ENCODE measurements around the gene ACTL6B. TPM values are rescaled to one million over a fixed set of nuclear protein-coding genes. Genes with fewer than 3 reads are reported as not detected.

The ACTL6B gene
- polyA plus RNA-seq, 2 of the 4 experiments (the other 2 are of a cell fraction) = not detected

DNA sequence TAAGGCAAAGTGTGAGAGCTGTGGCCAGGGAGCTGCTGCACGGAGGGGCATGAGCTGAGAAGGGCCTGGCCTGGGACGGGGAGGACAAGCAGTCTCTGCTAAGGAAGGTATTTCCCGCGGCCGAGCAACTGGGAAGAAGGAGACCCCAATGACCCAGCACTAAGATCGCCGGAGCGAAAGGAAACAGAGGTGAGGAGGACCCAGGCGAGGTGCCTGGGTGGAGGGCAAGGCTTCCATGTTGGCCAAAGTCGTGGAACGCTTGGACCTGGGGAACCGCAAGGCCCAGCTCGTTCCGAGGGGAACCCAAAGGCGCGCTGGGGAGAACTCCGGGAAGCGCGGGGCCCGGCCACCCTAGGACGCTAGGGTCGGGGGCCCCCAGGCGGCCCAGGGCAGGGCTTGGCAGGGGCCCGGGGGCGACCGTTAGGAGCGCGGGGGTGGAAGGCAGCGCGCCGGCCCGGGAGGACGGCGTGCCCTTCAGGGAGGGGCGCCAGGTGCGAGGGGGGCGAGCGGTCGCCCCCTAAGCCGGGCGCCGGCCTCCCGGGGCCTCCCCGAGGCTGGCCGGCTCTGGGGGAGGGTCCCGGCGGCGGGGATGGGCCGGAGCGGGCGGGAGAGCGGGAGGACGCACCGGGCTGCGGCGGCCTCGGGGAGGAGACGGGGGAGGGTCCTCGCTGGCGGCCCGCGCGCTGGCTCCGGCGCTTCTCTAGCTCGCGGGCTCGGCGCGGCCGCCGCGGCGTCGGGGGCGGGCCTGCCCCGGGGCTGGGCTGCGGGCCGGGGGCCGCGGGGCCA, 37.3 kb upstream of the ACTL6B start:
- TF ChIP-seq EHMT2 (IDR thresholded peaks at IDR 0.05; ENCODE audit: low read depth) (no peak), PHF8 (IDR thresholded peaks at IDR 0.05; ENCODE audit: borderline replicate concordance, low read depth) (no peak), TP53 (CRISPR knock-in tag; IDR thresholded peaks at IDR 0.05) (no peak), ZFP36 (IDR thresholded peaks at IDR 0.05; ENCODE audit: borderline replicate concordance, partially characterized antibody) (no peak), MAZ (IDR thresholded peaks at IDR 0.05; ENCODE audit: borderline replicate concordance, low read depth, low read length) (no peak), SMC3 (IDR thresholded peaks at IDR 0.05) (no peak), BHLHE40 (IDR thresholded peaks at IDR 0.05; ENCODE audit: low read depth, low read length) (no peak)
- TF ChIP-seq, protein P1, sequence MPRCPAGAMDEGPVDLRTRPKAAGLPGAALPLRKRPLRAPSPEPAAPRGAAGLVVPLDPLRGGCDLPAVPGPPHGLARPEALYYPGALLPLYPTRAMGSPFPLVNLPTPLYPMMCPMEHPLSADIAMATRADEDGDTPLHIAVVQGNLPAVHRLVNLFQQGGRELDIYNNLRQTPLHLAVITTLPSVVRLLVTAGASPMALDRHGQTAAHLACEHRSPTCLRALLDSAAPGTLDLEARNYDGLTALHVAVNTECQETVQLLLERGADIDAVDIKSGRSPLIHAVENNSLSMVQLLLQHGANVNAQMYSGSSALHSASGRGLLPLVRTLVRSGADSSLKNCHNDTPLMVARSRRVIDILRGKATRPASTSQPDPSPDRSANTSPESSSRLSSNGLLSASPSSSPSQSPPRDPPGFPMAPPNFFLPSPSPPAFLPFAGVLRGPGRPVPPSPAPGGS (IDR thresholded peaks at IDR 0.05) = no peak
- TF ChIP-seq, protein P2, sequence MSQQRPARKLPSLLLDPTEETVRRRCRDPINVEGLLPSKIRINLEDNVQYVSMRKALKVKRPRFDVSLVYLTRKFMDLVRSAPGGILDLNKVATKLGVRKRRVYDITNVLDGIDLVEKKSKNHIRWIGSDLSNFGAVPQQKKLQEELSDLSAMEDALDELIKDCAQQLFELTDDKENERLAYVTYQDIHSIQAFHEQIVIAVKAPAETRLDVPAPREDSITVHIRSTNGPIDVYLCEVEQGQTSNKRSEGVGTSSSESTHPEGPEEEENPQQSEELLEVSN (IDR thresholded peaks at IDR 0.05; ENCODE audit: borderline replicate concordance, low read depth) = no peak
- H3K4me2 ChIP-seq = peak overlapping the region; percentile 99
- H3K9me3 ChIP-seq = no peaks in the 10 kb centered on the region
- peak overlapping the region; percentile 96 to 98 for H3K27ac ChIP-seq
- ChIA-PET CTCF (interaction anchor here (0.6 to 10.6 kb wide), 24 partner anchors 9 to 233 kb away, joined by 3 to 158 read pairs (median 6); partner anchors contain the start of genes ACTL6B, POP7 and SLC12A9), POLR2A (interaction anchor here (1.0 to 2.0 kb wide), 5 partner anchors 12 to 81 kb away, joined by 3 to 13 read pairs (median 4); partner anchors contain the start of genes MOSPD3 and POP7)
- DNase-seq (ENCODE audit: low read depth in 1 of 2, low spot score in 1 of 2) (no peak), ATAC-seq (peak in 1 of 2 experiments; percentile 25; a peak in 3 of 6 replicates), FAIRE-seq (no peak)
- 4% methylated on average over 22 of the region's 81 CpGs for WGBS (ENCODE audit: missing lambda C conversion rate)
- peaks cover 26% of the 10 kb centered on the region for H3K4me1 ChIP-seq
- peak overlapping the region; percentile 100 for H3K4me3 ChIP-seq

DNA sequence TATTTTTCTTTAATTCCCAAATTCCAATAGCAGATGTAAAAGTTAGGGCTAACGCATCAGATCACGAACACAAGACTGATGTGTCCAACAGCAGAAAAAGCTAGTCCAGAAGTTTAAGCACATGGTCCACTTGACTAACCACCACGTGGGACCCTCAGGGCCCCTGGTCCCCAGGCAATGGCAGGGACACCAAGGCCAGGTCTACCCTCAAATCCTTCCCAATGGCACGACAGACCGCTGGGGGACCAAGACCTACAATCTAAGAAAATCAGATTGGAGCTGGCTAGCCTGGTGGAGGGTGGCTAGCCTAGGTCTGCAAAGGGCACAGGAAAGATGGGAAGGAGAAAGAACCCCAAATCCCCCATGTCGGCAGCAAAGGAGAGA, 36.3 kb upstream of the ACTL6B start:
- ChIA-PET CTCF (interaction anchor here (0.8 to 10.6 kb wide), 36 partner anchors 9 to 230 kb away, joined by 3 to 158 read pairs (median 8); partner anchors contain the start of genes ACTL6B, EPO, GNB2 and MOSPD3), POLR2A (interaction anchor here (0.5 to 1.3 kb wide), 3 partner anchors 12 to 60 kb away, joined by 3 to 6 read pairs (median 4); partner anchors contain the start of gene POP7)
- TF ChIP-seq HEYL (CRISPR knock-in tag; IDR thresholded peaks at IDR 0.05) (no peak), MAZ (IDR thresholded peaks at IDR 0.05; ENCODE audit: borderline replicate concordance, low read depth, low read length) (no peak)
- peak overlapping the region; percentile 96 to 98; a peak in 5 of 6 replicates for H3K27ac ChIP-seq
- peak overlapping the region; percentile 100 for H3K4me3 ChIP-seq
- DNase-seq (ENCODE audit: low read depth in 1 of 2, low spot score in 1 of 2) (no peak), FAIRE-seq (no peak), ATAC-seq (no peak)
- H3K4me1 ChIP-seq = peaks cover 26% of the 10 kb centered on the region
- H3K4me2 ChIP-seq = peak overlapping the region; percentile 99
- H3K9me3 ChIP-seq = no peaks in the 10 kb centered on the region
- WGBS (ENCODE audit: missing lambda C conversion rate) = 79% methylated on average over 6 of the region's 6 CpGs

DNA sequence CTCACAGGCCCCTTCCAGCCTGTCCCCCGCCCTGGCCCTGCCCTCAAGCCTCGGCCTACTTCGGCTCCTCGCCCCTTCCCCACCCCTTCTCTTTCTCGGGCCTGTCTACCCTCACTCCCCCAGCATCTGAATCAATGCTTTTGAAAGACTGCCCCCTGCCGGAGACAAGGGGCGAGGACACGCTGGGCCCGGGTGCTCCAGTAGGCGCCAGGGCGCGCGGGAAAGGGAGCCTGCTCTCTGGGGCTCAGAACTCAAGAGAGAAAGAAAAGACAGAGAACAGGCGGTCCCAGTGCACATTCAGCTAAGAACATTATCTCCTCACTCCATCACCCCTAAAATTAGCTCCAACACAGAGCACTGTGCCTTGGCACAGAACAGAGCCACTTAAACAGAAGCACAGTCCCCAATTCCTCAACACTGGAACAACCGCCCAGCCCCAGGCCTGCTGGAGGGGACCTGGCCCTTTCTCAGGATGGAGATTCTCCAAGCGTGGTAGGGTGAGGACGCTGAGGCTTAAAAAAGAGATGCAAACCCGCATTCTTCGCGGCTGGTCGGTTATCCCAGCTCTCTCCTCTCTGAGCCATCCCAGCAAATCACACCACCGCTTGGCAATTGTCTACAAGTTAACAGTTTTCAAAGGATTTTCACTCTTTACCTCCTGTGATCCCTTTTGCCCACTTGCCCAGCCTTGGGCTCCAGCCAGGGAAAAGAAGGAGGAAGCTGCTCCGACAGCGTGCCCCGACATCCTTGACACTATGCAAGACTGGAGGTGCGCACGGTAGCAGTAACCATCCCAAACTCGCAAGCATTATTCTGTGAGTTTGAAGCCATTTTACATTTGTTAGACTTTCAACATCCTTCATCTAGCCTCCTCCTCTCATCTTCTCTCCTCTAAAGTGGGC, 35.7 kb upstream of the ACTL6B start:
- ChIA-PET CTCF (interaction anchor here (0.6 to 10.6 kb wide), 65 partner anchors 8 to 248 kb away, joined by 3 to 158 read pairs (median 4); partner anchors contain the start of genes ACTL6B, EPO, GNB2 and MOSPD3), POLR2A (interaction anchor here (0.5 to 1.3 kb wide), 2 partner anchors 12 to 14 kb away, joined by 3 to 6 read pairs; partner anchors contain the start of gene POP7)
- Histone ChIP-seq H3K4me2 (peak overlapping the region; percentile 99), H3K27ac (no peak overlapping the region), H3K9me3 (no peaks in the 10 kb centered on the region), H3K4me1 (peaks cover 26% of the 10 kb centered on the region), H3K4me3 (no peak overlapping the region)
- WGBS (ENCODE audit: missing lambda C conversion rate) = 61% methylated on average over 18 of the region's 28 CpGs
- DNase-seq (ENCODE audit: low read depth in 1 of 2, low spot score in 1 of 2) (peak; percentile 74 to 93), ATAC-seq (peak; percentile 72 to 94; a peak in 5 of 6 replicates), FAIRE-seq (no peak)
- TF ChIP-seq FOSB (CRISPR knock-in tag; IDR thresholded peaks at IDR 0.05) (no peak), ESRRA (IDR thresholded peaks at IDR 0.05; ENCODE audit: borderline replicate concordance, low read length) (no peak), MYC (IDR thresholded peaks at IDR 0.05; ENCODE audit: borderline replicate concordance, low read length) (0 out of 2 replicates have a peak, but pooled peaks have one; percentile 50), SMC3 (IDR thresholded peaks at IDR 0.05) (peak; percentile 78), HDAC2 (IDR thresholded peaks at IDR 0.05) (no peak), ZC3H11A (IDR thresholded peaks at IDR 0.05) (no peak), GATA3 (IDR thresholded peaks at IDR 0.05; ENCODE audit: borderline replicate concordance) (no peak), FOXS1 (CRISPR knock-in tag; IDR thresholded peaks at IDR 0.05) (no peak), CHD4 (IDR thresholded peaks at IDR 0.05; ENCODE audit: borderline replicate concordance) (no peak), TP53 (CRISPR knock-in tag; IDR thresholded peaks at IDR 0.05) (peak; percentile 50; the same call in 1 of the 2 replicates), JUN (IDR thresholded peaks at IDR 0.05) (no peak), CEBPB (IDR thresholded peaks at IDR 0.05) (no peak)
- TF ChIP-seq, protein P2 (IDR thresholded peaks at IDR 0.05; ENCODE audit: borderline replicate concordance, low read depth) = peak; percentile 27; the same call in 1 of the 2 replicates
- TF ChIP-seq, protein P3, sequence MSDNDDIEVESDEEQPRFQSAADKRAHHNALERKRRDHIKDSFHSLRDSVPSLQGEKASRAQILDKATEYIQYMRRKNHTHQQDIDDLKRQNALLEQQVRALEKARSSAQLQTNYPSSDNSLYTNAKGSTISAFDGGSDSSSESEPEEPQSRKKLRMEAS (IDR thresholded peaks at IDR 0.05) = peak; percentile 37; the same call in 1 of the 2 replicates
- TF ChIP-seq, protein P4, sequence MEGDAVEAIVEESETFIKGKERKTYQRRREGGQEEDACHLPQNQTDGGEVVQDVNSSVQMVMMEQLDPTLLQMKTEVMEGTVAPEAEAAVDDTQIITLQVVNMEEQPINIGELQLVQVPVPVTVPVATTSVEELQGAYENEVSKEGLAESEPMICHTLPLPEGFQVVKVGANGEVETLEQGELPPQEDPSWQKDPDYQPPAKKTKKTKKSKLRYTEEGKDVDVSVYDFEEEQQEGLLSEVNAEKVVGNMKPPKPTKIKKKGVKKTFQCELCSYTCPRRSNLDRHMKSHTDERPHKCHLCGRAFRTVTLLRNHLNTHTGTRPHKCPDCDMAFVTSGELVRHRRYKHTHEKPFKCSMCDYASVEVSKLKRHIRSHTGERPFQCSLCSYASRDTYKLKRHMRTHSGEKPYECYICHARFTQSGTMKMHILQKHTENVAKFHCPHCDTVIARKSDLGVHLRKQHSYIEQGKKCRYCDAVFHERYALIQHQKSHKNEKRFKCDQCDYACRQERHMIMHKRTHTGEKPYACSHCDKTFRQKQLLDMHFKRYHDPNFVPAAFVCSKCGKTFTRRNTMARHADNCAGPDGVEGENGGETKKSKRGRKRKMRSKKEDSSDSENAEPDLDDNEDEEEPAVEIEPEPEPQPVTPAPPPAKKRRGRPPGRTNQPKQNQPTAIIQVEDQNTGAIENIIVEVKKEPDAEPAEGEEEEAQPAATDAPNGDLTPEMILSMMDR (IDR thresholded peaks at IDR 0.05) = peak; percentile 87
- TF ChIP-seq, protein P5, sequence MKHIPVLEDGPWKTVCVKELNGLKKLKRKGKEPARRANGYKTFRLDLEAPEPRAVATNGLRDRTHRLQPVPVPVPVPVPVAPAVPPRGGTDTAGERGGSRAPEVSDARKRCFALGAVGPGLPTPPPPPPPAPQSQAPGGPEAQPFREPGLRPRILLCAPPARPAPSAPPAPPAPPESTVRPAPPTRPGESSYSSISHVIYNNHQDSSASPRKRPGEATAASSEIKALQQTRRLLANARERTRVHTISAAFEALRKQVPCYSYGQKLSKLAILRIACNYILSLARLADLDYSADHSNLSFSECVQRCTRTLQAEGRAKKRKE (CRISPR knock-in tag; IDR thresholded peaks at IDR 0.05; ENCODE audit: low read depth) = no peak
